Epidermal melanocyte (primary cell): ENCODE measurements around the gene PDP2.
"Not testable (repeated sequence)": the region's sequence is repeated elsewhere in the genome, so short reads cannot be mapped to it uniquely, and the experiment has no call there.

ENCODE experiments used
- DNase-seq: peaks from one replicate; pipeline ENCODE4 v3.0.0; 2011; ENCODE audit warnings: low spot score; ENCODE audit not compliant: insufficient read length

The PDP2 gene

GRCh38 chr16:66853261-66854139 lies 26.8 kb upstream of the PDP2 start:
- DNase-seq: no peak

GRCh38 chr16:66856184-66856730 lies 24.1 kb upstream of the PDP2 start:
- no peak for DNase-seq

- DNase-seq: no peak
Observed at GRCh38 chr16:66856801-66857200, 23.5 kb upstream of the PDP2 start.

- no peak for DNase-seq
Observed at GRCh38 chr16:66857437-66857836, 22.9 kb upstream of the PDP2 start.

- DNase-seq: no peak
Observed at GRCh38 chr16:66858740-66859396, 21.4 kb upstream of the PDP2 start.

GRCh38 chr16:66859397-66860068 lies 20.8 kb upstream of the PDP2 start:
- no peak for DNase-seq

GRCh38 chr16:66862023-66862520 lies 18.2 kb upstream of the PDP2 start:
- DNase-seq: no peak

- DNase-seq: no peak
Observed at GRCh38 chr16:66863707-66864106, 16.6 kb upstream of the PDP2 start.

GRCh38 chr16:66869424-66869823 lies 10.9 kb upstream of the PDP2 start:
- no peak for DNase-seq

GRCh38 chr16:66871363-66871762 lies 9.0 kb upstream of the PDP2 start:
- not testable (repeated sequence) for DNase-seq

- no peak for DNase-seq
Observed at GRCh38 chr16:66871840-66872239, 8.5 kb upstream of the PDP2 start.

GRCh38 chr16:66872559-66872942 lies 7.8 kb upstream of the PDP2 start:
- no peak for DNase-seq

GRCh38 chr16:66872943-66873684 lies 7.2 kb upstream of the PDP2 start:
- DNase-seq: peak; percentile 80

- DNase-seq: no peak
Observed at GRCh38 chr16:66873685-66874055, 6.6 kb upstream of the PDP2 start.

GRCh38 chr16:66874079-66874775 lies 6.1 kb upstream of the PDP2 start:
- DNase-seq: no peak

GRCh38 chr16:66878067-66878466 lies 2.2 kb upstream of the PDP2 start:
- no peak for DNase-seq

- DNase-seq: no peak
Observed at GRCh38 chr16:66881014-66881417, 701 bp downstream of the PDP2 start.

GRCh38 chr16:66881560-66881959 lies 1.2 kb downstream of the PDP2 start:
- no peak for DNase-seq

- DNase-seq: no peak
Observed at GRCh38 chr16:66881964-66882508, 1.7 kb downstream of the PDP2 start.

- no peak for DNase-seq
Observed at GRCh38 chr16:66882702-66883101, 2.4 kb downstream of the PDP2 start.
